Measurements from ENCODE around the gene OR2G2.

- TF ChIP-seq GATA2 (IDR thresholded peaks at IDR 0.05; ENCODE audit: insufficient read depth, insufficient read length, low read depth, low read length) (no peak), CTCF (IDR thresholded peaks at IDR 0.05; ENCODE audit: extremely low read depth in 1 of 2, insufficient read depth in 1 of 2, low read depth in 1 of 2, low read length in 2 of 2) (no peak), MAX (IDR thresholded peaks at IDR 0.05; ENCODE audit: insufficient read depth, insufficient read length) (no peak), POLR2A (IDR thresholded peaks at IDR 0.05; ENCODE audit: low read depth, low read length) (no peak), EZH2 (IDR thresholded peaks at IDR 0.05; ENCODE audit: borderline replicate concordance, low read depth, low read length, severe bottlenecking) (no peak), POLR2AphosphoS5 (IDR thresholded peaks at IDR 0.05; ENCODE audit: insufficient read depth, low read depth, low read length) (no peak)
These were observed 39.4 kb upstream of the OR2G2 start, which contains the start of gene GCSAML for GRCh38 chr1:247548769-247549182.
